Memory B cell (primary cell): ENCODE data around the gene DNAH14.

ENCODE experiments used
- ATAC-seq: fragments of 150-1000 bp; cut with Tn5 transposase; 2 replicates; pipeline ENCODE4 v1.10.0; 2021; ENCODE audit warnings: low read depth, mild to moderate bottlenecking, moderate library complexity
- DNase-seq, 2 donors: peaks; one replicate each; pipeline ENCODE4 v3.0.0; 2022; ENCODE audit warnings: low spot score in 2 of 2
- H3K27ac Mint-ChIP-seq: one replicate; pipeline ENCODE4 v1.8.0; 2022; ENCODE audit warnings: mild to moderate bottlenecking, moderate library complexity, mixed read lengths
- H3K27me3 Mint-ChIP-seq: one replicate; pipeline ENCODE4 v1.8.0; 2022; ENCODE audit warnings: mixed read lengths
- H3K36me3 Mint-ChIP-seq: one replicate; pipeline ENCODE4 v1.8.0; 2022; ENCODE audit warnings: mild to moderate bottlenecking, mixed read lengths
- H3K4me1 Mint-ChIP-seq: one replicate; pipeline ENCODE4 v1.8.0; 2022; ENCODE audit warnings: mixed read lengths
- H3K4me3 Mint-ChIP-seq: one replicate; pipeline ENCODE4 v1.8.0; 2022; ENCODE audit warnings: mild to moderate bottlenecking, moderate library complexity, mixed read lengths
- H3K9me3 Mint-ChIP-seq: one replicate; pipeline ENCODE4 v1.8.0; 2022; ENCODE audit warnings: mixed read lengths

Gene DNAH14

DNA sequence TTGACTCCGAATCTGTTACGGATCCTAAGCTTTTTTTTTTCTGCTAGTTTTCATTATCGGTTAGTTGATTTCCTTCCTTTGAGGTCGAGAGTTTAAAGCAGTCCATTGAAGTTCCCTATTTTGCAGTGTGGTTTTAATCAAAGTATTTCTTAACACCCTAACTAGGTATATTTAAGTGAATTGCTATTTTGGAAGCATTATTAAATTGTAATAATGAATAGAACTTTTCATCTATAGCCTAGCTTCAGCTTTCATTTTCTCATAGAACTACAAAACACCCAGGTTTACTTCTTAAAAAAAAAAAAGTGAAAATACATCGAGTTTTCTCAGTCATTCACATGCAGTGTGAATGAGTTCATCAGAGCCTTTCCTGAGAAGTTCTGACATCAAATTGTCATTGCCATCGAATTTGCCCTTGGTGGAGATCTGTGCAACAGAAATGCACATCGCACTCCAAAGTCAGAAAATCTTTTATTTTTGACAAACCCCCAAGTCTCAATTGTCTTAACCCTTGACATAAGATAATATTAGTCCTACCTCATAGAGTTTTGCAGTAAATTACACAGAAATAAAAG lies 499.5 kb downstream of the DNAH14 start:
- H3K36me3 Mint-ChIP-seq, result no peaks in the 10 kb centered on the region
- no peaks in the 10 kb centered on the region for H3K9me3 Mint-ChIP-seq
- peak overlapping the region; percentile 78 for H3K27ac Mint-ChIP-seq
- H3K4me3 Mint-ChIP-seq, result peak overlapping the region; percentile 91
- peak; percentile 34 for ATAC-seq
- no peak for DNase-seq
- H3K27me3 Mint-ChIP-seq, result no peaks in the 10 kb centered on the region
- H3K4me1 Mint-ChIP-seq, result peaks cover 22% of the 10 kb centered on the region

DNA sequence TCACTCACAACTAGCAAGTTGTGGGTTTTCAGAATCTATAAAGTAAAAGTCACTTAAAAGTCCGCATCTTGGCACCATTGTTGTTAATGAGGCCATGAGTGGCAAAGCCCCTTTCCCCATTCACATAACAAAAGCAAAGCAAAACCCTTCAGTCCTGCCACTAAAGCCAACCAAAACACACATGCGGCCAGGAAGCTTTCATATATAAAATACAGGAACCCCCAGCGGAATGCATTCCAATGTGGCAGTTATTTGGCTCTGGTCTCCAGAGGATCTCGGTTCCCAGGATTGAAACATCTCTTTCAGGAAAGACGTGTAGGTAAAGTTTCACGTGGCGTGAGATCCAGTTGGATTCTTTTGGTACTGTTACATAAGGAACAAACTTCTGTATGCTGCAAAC lies 500.8 kb downstream of the DNAH14 start:
- Mint-ChIP-seq H3K9me3 (no peaks in the 10 kb centered on the region), H3K4me3 (no peak overlapping the region), H3K4me1 (peaks cover 19% of the 10 kb centered on the region), H3K27ac (no peak overlapping the region), H3K36me3 (no peaks in the 10 kb centered on the region), H3K27me3 (no peaks in the 10 kb centered on the region)
- ATAC-seq (no peak), DNase-seq (no peak)

DNA sequence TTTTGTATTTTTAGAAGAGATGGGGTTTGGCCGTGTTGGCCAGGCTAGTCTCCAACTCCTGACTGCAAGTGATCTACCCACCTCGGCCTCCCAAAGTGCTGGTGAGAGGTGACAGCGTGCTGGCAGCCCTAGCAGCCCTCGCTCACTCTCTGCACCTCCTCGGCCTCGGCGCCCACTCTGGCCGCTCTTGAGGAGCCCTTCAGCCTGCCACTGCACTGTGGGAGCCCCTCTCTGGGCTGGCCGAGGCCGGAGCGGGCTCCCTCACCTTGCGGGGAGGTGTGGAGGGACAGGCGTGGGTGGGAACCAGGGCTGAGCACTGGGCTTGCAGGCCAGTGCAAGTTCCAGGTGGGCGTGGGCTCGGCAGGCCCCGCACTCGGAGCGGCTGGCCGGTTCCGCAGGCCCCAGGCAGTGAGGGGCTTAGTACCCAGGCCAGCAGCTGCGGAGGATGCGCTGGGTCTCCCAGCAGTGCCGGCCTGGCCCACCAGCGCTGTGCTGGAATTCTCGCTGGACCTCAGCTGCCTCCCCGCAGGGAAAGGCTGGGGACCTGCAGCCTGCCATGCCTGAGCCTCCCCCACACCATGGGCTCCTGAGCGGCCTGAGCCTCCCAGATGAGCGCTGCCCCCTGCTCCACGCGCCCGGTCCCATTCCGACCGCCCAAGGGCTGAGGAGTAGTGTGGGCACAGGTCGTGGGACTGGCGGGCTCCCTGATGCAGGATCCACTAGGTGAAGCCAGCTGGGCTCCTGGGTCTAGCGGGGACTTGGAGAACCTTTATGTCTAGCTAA lies 501.8 kb downstream of the DNAH14 start:
- Mint-ChIP-seq H3K4me1 (peaks cover 22% of the 10 kb centered on the region), H3K27me3 (no peaks in the 10 kb centered on the region), H3K4me3 (no peak overlapping the region), H3K9me3 (no peaks in the 10 kb centered on the region), H3K27ac (no peak overlapping the region), H3K36me3 (no peaks in the 10 kb centered on the region)
- DNase-seq (no peak), ATAC-seq (no peak)

DNA sequence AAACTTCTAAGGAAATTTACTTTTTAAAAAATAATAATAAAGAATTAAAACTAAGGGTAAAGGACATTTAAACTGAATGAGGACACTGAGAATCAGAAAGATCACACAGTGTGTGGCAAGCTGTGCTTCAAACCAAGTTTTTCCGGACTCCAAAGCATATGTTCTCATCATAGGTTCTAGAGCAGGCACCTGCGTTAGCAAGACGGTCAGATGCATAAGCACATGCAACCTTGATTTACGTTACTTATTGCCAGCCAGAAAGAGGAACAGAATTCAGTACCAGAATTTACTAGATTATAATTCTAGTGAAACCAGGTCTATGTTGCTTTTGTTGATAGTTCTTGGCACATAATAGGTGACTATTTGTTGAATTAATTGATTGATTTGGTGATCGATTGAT lies 504.6 kb downstream of the DNAH14 start:
- H3K4me1 Mint-ChIP-seq, result peaks cover 22% of the 10 kb centered on the region
- DNase-seq (no peak), ATAC-seq (peak; percentile 59)
- H3K36me3 Mint-ChIP-seq, result no peaks in the 10 kb centered on the region
- no peak overlapping the region for H3K4me3 Mint-ChIP-seq
- H3K27me3 Mint-ChIP-seq, result no peaks in the 10 kb centered on the region
- H3K9me3 Mint-ChIP-seq, result no peaks in the 10 kb centered on the region
- no peak overlapping the region for H3K27ac Mint-ChIP-seq

DNA sequence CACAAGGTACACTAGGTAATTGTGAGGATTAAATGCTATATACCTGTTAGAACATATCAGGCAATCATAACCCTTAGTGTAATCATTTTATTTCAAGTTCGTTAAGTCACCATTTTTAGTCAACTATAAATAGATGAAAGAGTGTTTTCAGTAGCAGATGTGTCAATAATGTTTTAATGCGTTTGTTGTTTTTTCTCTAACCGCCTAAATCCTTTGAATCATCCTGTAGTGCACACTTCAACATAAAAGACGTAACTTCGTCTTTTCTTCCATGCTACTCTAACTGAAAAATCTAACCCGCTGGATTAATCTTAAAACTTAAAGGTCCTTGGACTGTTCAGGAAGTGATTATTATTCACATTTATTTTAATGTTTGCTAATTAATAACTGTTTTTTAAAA lies 505.6 kb downstream of the DNAH14 start:
- DNase-seq (no peak), ATAC-seq (no peak)
- Mint-ChIP-seq H3K27me3 (no peaks in the 10 kb centered on the region), H3K4me3 (no peak overlapping the region), H3K9me3 (no peaks in the 10 kb centered on the region), H3K27ac (no peak overlapping the region), H3K4me1 (peaks cover 22% of the 10 kb centered on the region), H3K36me3 (no peaks in the 10 kb centered on the region)

DNA sequence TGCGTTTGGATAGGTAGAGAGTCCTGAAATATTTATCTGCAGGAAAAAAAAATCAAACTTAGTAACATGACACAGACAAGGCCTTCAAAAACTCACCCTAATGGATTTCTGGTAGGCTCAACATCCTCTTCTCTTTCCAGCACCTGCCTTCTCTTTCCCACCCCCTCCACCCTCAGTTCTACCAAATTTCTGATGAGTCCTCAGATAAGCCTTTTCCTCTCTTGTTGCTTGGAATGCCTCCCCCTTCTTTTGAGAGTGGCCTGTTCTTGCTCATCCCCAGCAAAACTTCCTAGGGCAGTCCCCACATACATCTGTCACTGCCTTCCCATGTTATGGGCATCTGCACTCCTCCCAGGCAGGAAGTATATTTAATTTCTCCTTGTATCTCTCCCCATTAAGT lies 506.0 kb downstream of the DNAH14 start:
- DNase-seq, result no peak
- no peak for ATAC-seq
- peaks cover 22% of the 10 kb centered on the region for H3K4me1 Mint-ChIP-seq
- H3K36me3 Mint-ChIP-seq, result no peaks in the 10 kb centered on the region
- no peaks in the 10 kb centered on the region for H3K27me3 Mint-ChIP-seq
- H3K27ac Mint-ChIP-seq, result peak overlapping the region; percentile 77
- H3K4me3 Mint-ChIP-seq, result no peak overlapping the region
- no peaks in the 10 kb centered on the region for H3K9me3 Mint-ChIP-seq

DNA sequence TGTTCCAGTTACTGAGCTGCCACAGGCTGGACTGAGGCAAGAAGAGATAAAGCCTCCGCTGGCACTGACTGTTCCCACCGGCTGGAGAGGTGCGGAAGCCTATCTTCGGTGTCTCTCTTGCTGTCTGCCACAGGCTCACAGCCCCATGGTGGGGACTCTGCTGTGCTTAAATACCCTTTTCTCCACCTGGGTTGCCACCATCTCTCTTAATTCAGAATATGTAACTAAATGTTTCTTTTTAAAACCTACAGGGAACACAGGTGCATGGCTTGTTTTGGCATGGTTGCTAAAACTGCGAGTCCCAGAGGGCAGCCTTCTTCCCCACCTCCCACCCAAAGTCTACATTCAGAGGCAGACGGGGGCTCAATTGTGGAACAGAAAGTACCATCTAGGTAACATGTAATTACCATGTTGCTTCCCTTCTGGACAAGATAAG lies 506.5 kb downstream of the DNAH14 start:
- Mint-ChIP-seq H3K4me1 (peaks cover 22% of the 10 kb centered on the region), H3K4me3 (peak overlapping the region; percentile 33), H3K36me3 (no peaks in the 10 kb centered on the region), H3K27me3 (no peaks in the 10 kb centered on the region), H3K27ac (peak overlapping the region; percentile 77), H3K9me3 (no peaks in the 10 kb centered on the region)
- peak; percentile 76 for ATAC-seq
- DNase-seq, result no peak

DNA sequence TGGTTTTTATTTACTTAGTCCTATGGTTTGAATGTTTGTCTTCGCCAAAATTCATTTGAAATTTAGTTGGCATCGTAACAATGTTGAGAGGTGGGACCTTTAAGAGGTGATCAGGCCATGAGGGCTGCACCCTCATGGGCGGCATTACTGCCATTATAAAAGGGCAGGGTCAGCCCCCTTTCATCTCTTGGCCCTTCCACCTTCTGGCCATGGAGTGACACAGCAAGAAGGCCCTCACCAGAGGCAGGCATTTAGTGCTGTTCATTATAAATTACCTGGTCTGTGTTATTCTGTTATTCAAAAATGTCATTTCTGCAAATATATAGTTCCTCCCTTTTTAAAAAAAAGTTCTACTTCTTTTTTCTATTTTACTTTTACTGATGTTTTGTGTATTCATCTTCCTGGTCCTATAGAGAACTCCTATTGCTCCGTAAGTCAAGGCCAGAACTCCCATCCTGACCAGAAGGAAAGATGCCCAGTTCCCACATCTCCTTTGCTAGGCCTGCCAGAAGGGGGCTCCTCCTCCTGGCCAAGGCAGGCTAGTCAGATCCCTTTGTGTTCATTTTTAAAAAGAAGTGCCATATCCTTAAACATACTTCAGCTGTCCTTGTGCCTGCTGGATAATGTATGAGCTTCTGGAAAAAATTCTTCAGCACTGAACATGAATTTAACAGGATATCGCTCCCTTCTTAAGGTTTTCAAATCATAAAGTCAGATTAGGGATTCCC lies 508.4 kb downstream of the DNAH14 start:
- no peak for ATAC-seq

DNA sequence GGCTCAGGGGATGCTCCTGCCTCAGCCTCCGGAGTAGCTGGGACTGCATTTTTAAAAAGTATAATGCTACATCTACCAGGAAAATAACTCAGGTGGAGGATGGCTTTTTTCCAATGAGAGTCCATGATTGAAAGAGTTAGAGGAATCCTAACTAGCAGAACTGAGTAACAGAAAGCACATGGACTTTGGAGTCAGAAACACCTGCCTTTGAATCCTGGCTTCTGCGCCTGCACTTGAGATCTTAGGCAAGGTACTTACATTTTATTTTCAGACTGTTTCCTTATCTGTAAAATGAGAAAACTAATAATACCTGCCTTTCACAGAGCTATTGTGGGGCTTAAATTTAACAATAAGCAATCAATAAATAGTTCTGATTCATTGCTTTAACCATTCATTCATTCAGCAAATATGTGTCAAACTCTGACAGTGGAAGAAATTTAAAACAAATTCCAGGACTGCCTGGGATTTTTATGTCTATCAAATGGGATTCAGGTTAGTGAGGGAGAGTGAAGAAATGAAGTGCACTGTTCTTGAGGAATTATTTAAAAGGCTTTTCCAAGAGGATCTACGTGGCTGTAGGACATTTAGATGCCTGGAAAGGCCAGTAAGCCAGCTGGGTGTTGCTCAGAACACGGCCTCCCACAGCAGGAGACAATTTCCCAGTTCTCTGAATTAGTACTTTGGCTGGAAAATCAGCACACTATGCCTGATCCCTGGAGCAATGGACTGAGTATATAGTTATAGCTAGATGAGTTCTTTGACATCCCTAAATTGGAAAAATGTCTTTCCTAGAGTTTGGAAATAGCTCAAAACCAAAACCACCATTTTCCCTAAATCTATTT lies 511.1 kb downstream of the DNAH14 start:
- H3K27ac Mint-ChIP-seq, result no peak overlapping the region
- no peaks in the 10 kb centered on the region for H3K9me3 Mint-ChIP-seq
- no peak for ATAC-seq
- H3K4me1 Mint-ChIP-seq, result peaks cover 43% of the 10 kb centered on the region
- no peaks in the 10 kb centered on the region for H3K27me3 Mint-ChIP-seq
- no peak overlapping the region for H3K4me3 Mint-ChIP-seq
- no peaks in the 10 kb centered on the region for H3K36me3 Mint-ChIP-seq
- DNase-seq, result no peak

More for the DNA sequence above, 508.4 kb downstream of the DNAH14 start:
- Mint-ChIP-seq H3K36me3 (no peaks in the 10 kb centered on the region), H3K4me3 (no peak overlapping the region), H3K27ac (no peak overlapping the region), H3K27me3 (no peaks in the 10 kb centered on the region), H3K4me1 (peaks cover 31% of the 10 kb centered on the region), H3K9me3 (no peaks in the 10 kb centered on the region)
- no peak for DNase-seq

DNA sequence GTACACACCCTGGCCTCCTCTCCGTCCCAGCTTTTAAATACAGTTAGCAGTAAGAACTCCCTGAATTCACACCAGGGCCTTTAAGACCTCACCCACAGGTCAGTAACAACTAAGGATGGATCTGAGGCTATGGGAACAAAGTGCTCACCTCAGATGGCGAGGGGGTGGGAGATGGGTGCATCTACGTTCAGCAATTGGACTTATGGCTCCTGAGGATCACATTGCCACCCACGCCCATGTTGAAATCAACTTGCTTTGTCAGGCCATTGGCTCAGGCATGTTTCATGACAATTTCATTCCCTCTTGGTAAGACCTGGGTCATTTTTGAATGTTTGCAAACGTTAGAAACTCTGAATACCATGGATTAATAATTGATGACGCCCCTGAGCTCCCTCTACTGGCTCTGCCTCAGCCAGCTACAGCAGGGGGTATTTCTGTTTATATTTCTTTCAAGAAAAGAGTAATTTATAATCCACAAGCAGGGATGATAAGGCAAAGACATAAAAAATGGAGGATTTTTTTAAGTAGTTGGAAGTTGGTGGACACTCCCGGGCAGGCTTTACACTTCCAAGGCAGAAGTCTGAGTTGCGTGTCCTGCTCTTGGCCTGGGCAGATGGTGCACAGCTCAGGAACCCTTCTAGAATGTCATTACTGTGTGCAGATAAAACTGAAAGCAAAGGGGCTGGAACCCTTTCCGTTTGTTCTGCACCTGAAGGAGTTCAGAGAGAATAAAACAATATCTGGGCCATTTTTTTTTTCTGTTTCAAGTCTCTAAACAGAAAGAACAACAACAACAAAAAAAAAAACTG lies 512.0 kb downstream of the DNAH14 start:
- H3K4me1 Mint-ChIP-seq, result peaks cover 40% of the 10 kb centered on the region
- ATAC-seq (no peak), DNase-seq (no peak)
- H3K9me3 Mint-ChIP-seq, result no peaks in the 10 kb centered on the region
- H3K27me3 Mint-ChIP-seq, result no peaks in the 10 kb centered on the region
- no peak overlapping the region for H3K4me3 Mint-ChIP-seq
- no peaks in the 10 kb centered on the region for H3K36me3 Mint-ChIP-seq
- H3K27ac Mint-ChIP-seq, result peak overlapping the region; percentile 75

DNA sequence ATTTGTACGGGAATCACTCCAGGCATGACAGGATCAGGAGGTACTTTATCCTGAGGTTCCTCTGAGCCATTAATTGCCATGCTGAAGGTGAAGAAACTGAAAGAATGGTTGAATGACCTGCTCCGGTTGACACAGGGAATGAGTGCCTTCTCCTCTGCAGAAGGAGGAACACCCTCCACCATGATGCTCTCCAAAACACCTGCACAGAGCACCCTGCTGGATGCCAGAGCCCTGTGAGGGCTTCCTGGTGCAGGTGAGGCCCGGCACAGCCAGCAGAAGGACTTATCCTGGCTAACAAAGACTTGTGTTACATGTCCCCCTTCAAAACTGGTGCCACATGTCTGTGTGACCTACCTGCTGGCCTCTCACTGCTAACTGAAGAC lies 512.6 kb downstream of the DNAH14 start:
- H3K27ac Mint-ChIP-seq, result peak overlapping the region; percentile 75
- no peak for ATAC-seq
- H3K4me3 Mint-ChIP-seq, result no peak overlapping the region

DNA sequence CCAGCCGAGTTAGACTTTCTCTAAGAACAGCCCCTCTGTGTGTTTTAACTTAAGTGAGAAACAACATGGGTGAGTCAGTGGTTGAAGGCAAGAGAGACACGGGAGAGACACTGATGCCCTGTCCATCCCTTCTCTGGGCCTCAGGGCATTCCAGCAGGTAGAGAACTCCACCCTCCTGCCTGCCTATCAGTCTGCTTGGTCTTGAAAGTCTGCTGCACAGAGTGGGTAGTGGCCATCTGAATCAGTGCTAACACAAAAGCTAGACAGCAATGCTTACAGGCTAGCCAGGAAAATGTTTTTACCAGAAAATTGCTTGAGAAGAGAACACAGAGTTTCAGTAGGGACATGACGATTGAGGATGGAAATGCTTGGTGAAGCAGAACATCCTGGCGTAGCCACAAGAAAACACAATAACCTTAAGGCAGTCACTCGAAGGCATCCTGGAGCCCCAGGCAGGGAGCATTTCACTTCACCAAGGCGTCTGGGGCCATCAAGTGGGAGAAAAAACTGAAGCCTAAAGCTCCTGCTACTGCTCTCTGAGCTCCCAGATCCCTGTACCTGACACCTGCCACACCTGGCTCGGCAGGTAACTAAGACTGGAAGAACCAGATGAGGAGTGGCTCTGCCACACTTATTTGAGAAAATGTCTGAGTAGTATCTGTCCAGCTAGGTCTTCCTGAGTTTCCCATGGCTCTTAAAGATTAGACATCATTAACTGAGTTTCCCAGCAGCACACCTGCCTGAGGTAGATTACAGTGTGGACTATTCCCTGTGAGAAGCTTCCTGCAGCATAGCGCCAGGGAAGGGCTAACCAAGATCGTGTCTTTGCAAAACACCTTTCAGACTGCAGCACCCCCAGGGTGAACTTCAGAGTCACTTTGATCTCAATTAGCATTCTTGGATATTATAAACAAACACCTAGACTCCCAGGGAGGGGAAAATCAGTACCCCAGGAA lies 516.4 kb downstream of the DNAH14 start:
- peaks cover 3% of the 10 kb centered on the region for H3K27me3 Mint-ChIP-seq
- peak overlapping the region; percentile 94 for H3K27ac Mint-ChIP-seq
- H3K4me1 Mint-ChIP-seq, result peaks cover 36% of the 10 kb centered on the region
- DNase-seq, result no peak
- H3K36me3 Mint-ChIP-seq, result no peaks in the 10 kb centered on the region
- peak overlapping the region; percentile 81 for H3K4me3 Mint-ChIP-seq
- ATAC-seq, result no peak
- H3K9me3 Mint-ChIP-seq, result no peaks in the 10 kb centered on the region

More for the DNA sequence above, 512.6 kb downstream of the DNAH14 start:
- peaks cover 36% of the 10 kb centered on the region for H3K4me1 Mint-ChIP-seq
- DNase-seq, result no peak
- H3K9me3 Mint-ChIP-seq, result no peaks in the 10 kb centered on the region
- no peaks in the 10 kb centered on the region for H3K27me3 Mint-ChIP-seq
- no peaks in the 10 kb centered on the region for H3K36me3 Mint-ChIP-seq
